Dedifferentiated amniotic fluid mesenchymal stem cell (primary cell): ENCODE results near the gene PARM1.

ENCODE experiments used
- DNase-seq: peaks from one replicate; pipeline ENCODE4 v3.0.0-alpha.2; 2016; ENCODE audit errors: extremely low spot score

PARM1 gene

DNA sequence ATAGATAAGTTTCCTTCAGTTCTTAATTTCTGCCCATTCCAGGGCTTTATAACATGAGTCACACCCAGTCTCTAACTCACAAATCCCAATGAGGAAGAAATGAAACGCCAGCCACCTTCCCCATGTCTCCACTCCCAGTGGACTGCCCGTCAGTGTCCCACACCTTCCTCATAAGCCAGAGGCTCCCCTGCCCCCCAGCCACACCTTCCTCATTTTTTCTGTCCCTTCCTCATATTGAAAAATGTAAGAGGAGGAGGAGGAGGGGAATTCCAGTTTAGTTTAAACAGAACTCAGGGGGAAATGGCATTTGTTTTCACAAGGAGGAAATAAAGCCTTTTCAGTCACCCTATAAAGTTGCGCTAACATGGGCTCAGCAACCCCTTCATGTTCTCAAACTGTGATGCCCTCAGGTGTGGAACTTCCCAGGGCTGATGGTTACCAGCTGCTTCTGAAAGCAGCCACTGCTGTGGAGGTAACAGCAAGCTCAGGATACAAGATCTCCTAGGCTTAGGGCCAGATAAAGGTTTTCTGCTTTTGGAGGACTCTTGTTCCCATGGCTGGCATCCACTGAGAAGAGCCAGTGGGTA is 97.8 kb downstream of the PARM1 start:
- DNase-seq, result no peak

DNA sequence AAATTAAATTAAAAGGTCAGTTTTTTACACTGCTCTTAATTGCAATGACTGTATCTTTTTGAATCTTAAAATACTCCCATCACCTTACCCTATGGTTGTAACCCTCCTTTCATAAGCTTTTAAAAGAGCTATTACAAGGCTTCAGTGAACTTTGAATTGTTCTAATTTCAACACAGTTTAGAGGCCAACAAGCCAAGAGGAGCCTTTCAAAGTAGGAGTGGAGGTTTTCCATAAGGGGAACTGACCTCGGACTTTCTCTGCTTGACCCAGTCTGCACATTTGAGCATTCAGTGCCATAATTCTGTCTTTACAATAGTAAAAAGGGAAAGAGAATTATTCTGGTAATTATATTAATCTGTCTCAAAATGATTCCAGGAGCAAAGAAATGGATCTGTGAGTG is 98.9 kb downstream of the PARM1 start:
- no peak for DNase-seq

DNA sequence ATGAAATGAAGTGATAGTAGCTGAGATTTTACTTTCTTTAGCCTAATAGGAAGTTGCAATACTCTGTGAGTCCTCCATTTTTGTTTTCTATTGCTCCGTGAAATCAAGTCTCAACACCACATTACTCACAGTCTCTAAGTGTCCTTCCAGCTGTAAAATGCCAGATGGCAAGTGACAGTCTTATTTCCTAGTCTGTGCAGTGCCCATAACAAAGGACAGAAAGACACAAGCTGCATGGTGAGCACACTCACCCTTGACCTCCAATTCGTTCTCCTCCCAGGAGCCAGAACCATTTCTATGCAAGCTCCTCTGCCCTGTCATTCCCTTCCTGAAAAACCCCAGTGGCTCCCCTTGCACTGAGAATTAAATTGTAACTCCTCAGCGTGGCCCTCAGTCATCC is 101.6 kb downstream of the PARM1 start:
- no peak for DNase-seq

DNA sequence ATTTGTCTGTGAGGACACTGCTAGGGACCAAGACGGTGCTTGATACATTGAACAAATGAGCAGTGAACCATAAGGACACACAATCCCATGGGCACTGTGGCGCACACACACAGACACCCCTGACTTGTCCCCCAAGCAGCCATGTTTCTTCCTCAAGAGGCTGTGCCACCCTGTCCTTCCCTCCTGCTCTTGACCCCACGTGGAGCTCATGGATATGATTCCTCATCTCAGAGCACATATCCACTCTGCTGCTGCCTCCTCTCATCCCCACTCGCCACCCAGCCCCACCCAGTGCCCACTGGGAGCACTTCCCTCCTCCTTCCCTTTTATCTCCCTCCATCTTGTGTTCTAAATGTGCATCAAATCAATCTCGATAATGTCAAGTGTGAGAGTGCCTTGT is 102.4 kb downstream of the PARM1 start:
- DNase-seq, result no peak

DNA sequence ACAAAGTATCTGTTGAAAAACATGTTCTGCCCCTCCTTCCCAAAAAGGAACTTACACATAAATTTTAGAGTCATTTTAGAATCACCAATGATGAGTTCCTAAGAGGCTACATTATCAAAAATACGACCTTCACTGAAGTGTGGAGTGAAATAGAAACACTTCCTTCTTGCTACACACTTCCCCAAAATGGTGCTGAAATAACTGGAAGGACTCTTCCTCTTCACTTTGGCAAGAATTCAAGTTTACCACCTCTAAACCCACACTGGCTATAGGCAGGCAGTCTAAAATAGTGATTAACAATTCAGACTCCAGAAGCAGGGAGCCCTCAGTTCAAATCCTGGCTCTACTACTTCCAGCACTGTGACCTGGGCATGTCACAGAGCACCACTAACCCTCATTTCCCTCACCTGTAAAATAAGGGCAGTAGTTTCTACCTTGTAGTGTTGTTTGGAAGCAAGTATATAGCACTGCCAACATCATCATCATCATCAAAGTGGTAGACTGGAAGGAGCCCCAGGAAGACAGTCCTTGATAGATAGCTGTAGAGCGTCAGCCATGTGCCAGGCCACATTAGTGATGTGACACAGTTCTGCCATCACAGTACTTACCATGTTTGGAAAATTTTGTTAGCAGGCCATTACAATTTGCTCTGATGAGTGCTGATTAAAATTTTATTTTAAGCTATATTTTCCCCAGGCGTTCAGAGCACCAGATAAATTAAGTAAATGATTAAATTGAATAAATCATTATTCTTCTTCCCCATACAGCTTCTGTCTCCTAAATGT is 103.3 kb downstream of the PARM1 start:
- no peak for DNase-seq

DNA sequence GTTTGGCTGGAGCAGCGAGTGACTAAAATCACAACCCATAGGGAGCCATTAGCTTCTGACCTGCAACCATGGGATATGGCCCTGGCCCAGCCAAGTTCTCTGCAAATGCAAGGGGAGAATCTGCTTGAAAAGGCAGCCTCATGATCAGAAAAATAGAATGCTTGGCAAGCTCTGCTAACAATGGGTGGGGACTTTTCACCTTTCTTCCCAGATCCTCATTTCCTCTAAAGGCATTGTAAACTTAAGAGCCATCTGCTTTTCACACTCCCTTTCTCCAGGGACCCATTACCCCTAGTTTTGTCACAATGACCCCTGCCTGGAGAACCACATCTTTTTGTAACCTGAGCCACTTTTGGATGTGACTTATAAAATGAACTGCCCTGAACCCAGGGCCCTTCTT is 104.3 kb downstream of the PARM1 start:
- no peak for DNase-seq

DNA sequence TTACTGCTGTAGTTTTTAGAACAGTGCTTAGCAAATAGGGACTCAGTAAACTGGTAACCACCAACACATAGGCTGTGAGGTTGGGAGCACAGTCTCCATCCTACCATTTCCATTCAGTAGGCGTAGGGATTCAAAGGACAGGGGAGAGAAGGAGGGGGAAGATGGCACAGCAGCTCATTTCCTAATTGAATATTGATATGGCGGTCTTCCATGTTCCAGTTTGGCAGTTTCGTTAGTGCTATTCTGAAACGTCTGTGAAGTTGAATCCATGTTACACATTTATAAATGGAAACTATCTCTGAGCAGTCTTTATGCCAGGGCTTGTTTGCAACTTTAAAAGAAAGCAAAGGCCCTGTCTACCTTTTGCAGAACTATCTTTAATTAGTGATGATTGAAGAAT is 105.5 kb downstream of the PARM1 start:
- DNase-seq, result no peak

DNA sequence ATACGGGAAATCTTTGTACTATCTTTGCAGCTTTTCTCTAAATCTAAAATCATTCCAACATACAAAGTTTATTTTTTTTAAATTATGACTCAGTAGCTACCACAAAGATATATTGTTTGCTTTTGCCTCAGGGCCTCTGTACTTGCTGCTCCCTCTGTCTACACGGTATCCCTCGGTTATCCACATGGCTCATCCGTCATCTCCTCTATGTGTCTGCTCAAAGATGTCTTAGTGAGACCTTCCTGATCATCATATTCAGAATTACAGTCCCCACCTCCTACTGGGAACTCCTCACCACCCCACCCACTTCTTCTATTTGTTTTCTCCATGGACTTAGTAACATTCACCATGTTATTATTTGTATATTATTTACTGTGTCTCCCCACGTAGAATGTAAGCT is 107.8 kb downstream of the PARM1 start:
- no peak for DNase-seq

DNA sequence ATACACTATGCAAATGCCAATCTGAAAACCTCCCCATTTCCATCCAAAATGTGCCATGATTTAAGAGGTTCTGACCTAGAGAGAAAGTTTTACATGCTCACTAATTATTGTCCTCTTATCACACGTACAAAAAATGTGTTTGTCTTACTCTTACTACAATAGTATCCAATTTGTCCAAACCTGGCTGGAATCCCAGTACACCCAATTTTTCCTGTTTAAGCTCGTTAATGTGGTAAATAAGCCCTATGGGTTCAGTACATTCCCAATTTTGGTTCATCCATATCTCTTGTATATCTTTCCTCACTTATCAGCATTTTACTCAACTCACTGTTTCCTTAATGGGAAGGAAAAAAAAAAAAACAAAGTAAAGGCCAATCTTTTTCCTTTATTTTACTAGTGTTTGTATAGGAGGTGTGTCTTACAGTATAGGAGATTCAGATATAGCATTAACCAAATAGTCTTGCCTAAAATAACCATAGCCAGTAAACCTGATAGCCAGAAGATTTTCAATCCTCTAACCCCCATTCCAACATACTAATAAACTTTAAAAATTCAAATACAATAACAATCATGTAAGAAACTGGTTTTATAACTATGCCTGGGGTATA is 109.8 kb downstream of the PARM1 start:
- DNase-seq, result no peak

DNA sequence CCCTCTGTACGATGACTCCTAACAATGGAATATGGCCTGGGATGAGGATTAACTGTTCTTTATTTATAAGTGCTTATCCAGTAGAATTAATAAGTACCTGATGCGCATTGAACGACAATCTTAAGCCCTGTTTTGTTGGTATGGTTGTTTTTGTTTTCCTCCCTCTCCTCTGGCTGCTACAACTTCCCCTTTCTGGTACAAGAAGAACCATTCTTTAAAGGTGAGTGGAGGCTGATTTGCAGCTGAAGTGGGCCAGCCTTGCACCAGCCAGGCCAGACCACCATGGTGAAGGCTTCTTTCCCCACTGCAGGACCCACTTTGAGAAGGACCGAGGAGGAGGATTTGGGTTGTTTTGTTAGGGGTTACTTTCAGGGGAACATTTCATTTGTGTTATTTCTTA is 113.3 kb downstream of the PARM1 start:
- no peak for DNase-seq

DNA sequence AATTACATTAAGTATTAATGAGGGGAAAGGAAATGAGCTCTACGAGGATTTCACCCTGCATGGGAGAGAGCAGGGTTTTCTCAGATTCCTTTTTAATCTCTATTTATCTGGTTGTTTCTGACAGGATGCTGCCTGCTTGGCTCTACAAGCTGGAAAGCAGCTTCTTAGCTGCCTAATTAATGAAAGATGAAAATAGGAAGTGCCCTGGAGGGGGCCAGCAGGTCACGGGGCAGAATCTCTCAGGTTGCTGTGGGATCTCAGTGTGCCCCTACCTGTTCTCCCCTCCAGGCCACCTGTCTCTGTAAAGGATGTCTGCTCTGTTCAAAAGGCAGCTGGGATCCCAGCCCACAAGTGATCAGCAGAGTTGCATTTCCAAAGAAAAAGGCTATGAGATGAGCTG is 113.7 kb downstream of the PARM1 start:
- no peak for DNase-seq

DNA sequence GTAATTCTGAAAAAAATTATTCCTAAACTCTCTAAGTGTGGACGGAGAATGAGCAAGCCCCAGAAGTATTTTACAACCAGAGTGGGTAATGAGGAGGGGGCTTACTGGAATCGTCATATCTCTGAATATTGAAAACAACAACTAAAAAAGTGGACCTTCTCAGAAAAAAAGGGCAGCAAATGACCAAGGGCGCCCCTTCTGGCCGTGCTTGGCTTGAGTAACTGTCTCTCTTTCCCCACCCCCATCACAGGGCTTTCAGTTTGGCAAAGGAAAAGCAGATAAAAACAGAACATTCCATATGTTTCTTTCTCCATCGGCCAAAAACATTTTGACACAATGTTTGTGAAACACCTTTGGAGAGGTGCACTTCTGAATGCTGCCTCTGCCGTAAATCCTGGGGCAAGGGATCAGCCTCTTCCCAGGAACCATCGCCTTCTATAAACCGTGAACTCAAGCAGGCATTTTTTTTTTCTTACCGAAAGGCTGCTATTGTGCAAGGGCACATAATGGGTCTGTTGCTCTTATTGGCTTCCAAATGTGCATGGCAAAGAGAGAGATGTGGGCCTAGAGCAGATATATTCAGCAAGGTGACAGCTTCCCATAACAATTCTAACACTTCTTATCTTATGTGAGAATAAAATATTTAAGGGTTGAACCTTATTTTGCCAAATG is 115.4 kb downstream of the PARM1 start:
- no peak for DNase-seq

DNA sequence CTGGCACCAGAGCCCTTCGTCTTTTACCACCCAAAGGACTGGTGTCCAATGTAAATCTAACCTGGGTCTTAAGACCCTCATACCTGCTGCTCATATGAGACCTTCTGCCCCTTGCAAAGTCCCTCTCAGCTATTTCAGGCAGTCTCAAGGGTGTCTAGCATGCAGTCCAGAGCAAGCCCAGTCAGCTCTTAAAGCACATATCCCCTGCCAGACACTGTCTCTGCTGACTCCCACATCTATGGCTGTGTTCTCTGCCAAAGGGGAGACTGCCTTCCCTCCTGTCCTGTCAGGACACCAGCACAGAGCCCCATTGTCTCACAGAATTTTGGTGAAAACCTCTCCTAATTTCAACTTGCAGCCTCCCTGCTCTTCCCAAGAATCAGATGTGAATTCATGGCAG is 118.5 kb downstream of the PARM1 start:
- no peak for DNase-seq

DNA sequence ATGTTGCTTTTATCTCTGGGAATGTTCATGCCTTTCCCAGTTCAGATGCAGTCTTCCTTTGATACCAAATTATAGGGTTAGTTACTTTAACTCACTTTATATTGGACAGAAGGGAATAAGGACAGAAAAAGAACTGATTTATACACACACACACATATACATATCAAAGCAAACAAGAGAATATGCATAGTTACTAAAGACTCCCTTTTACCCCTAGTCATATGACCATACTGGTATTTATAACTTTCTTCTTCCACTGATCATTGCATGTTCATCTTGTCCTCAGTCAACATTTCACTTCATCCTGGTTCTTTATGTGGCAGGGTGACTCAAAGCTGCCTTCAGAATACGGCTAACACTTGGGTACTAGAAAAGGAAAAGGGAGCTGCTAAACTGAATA is 120.4 kb downstream of the PARM1 start:
- DNase-seq, result no peak

DNA sequence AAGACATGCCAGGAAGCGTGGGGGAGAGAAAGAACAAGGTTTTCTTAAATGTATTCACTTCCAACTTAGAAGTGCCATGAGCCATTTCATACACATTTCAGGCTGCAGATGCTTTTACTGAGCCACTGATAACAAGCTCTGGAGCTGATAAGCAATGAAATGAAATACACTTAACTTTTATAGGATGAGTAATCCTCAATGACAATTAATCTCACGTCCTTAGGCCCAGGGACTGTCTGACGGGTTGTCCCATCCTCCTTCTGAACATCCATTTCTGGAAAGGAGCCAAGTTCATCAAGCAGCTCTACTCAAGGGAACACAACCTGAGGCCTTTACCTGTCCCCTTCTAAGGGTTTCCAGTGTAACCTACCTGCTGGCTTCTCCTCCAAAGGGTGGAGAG is 121.2 kb downstream of the PARM1 start:
- DNase-seq, result no peak

DNA sequence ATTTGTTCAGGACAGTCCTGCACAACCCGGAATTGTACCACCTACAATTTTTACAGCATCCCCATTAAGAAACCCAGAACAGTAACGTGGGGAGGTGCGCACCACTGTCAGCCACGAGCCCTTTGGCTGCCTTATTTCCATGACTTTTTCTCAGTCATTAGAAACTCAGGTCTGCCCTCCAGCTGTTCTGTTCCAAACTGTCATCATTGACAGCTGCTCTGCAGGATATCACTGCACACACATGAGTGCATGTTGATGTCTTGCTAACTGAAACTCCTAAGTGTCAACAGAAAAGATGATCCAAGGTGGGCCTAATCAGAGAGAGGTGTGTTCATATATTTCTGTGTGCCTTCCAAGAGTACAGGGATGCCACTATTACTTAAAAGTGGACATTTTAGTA is 123.4 kb downstream of the PARM1 start:
- DNase-seq, result no peak

DNA sequence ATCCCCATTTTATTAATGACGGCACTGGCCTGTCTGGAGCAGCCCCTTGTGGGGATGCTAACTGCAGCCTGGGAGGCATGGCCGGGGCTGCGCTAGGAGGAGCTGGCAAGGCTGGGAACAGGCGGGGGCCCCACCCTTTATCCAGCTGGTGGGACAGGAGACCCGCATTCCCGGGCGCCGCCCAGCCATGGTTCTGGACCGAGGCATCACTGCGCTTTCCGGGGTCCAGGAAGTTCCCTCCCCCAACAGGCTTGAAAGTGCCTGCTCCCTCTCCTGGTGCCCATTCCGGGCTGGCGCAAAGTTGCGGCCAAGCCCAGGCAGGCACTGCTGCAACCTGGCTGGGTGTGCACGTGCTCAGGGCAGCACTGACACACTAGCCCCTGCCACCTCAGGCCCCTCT is 124.5 kb downstream of the PARM1 start:
- DNase-seq, result no peak

DNA sequence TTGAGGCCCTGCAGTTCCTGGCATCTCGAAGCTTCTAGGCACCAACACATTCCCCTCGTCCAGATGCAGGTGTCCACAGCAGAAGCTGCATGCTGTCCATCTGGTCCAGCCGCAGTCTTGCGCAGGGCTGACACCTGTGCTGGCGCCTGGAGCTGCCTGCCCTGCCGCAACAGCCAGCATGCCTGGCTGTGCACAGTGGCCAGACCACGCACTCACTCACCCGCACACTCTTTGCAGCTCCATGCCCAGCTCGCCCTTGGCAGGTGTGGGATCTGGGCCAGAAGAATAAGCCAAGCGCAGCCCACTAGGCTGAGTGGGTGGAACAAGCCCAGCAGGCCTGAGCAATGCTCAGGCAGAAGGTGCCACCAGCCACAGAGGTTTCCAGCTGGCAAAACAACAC is 125.6 kb downstream of the PARM1 start:
- DNase-seq, result no peak

DNA sequence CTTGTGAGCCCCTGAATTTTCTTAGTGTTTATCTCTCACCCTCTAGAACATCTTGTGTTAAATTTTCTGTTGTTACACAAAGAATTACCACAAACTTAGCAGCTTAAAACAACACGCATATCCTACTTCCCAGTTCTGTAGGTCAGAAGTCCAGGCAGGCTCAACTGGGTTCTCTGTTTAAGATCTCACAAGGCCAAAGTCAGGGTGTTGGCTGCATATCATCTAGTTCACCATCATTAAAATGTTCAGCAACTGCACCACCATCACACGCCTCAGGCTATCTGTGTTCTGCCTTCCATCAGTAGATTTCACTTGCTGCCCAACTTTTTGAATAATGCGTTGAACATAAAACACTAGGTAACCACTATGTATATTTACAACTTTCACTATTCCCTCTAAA is 130.5 kb downstream of the PARM1 start:
- no peak for DNase-seq

DNA sequence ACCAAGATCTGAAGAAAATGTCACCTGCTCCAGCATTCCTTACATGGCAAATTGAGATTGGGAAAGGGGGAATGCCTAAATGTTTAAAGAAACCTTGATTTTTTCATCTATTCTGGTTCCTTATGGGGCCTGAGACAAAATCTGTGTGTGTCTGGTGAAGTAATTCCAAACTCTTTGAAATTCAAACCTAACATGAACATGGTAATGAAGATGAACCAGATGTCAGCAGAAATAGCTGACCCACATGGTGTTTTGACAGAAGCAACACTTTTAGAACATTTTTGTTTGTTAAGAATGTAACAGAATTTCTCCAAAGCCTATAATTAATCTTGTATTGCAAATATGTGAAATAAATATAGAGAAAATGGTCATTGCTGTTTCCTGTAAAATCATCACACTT is 133.0 kb downstream of the PARM1 start:
- no peak for DNase-seq

DNA sequence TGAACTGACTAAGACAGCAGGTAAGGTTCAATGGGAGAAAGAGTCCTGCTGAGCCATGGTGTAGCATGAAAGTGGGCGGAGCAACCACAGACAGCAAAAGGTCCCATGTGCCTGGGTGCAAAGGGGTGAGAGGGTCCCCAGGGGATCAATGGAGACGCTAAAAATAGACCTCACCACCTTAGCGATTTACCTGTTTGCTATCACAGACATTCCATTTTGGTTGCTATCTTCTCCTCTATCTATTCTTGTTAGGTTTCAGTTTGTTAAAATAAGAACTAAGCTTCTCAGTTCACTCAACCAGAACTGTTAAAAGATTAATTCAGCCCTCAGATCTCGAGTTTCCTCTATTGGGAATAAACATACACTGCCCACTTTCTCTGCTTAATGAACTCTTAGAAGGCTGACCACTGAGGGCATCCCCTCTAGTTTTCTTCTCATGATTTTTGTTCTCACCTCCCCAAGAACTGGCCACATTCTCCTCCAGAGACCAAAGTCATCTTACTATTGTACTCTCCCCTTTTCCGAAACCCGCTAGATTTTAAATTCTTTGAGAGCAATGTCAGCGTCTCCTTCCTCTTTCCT is 136.7 kb downstream of the PARM1 start:
- DNase-seq, result no peak

DNA sequence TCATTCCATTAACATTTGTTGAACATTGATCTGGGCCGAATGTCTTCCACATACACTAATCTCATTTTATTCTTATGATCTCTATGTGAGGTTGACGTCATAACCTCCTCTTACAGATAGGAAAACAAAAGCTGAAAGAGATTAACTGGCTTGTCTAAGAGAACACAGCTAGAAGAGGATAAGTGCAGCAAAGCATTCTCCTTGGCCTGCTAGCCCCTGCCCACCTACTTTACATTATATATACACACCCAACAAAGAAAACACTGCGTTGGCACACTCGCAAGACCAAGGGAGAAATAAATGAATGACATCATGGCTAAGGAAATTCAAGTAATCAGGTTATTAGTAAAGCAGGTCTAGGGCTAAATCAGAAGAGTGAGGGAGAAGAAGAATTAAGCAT is 138.4 kb downstream of the PARM1 start:
- DNase-seq, result no peak

DNA sequence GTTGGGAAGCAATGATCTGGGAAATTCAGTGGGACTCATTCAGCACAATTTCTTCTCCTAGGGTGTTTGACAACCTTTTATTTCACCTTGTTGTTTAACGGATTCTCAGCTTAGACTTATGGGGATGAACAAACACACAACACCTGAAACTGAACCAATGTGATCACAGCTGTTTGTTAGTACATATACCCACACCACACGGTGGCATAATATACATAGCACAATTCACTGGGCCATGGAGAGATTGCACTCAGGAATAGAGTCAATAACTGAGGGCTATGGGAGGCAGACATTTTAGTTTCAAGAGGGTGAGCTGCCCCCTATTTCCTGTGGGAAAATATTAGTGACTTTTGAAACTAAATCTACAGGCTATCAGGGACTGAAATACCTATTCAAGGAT is 148.0 kb downstream of the PARM1 start:
- DNase-seq, result no peak
